Activated CD4-positive, alpha-beta T cell treated with anti-CD3 and anti-CD28 coated beads, Interleukin-2, amount 50 U/mL, for 16 hours (primary cell): ENCODE data around the gene MOB3A.

Experiments used
- DNase-seq: peaks from one replicate; pipeline ENCODE4 v3.0.0-alpha.2; 2020

Gene MOB3A

DNA sequence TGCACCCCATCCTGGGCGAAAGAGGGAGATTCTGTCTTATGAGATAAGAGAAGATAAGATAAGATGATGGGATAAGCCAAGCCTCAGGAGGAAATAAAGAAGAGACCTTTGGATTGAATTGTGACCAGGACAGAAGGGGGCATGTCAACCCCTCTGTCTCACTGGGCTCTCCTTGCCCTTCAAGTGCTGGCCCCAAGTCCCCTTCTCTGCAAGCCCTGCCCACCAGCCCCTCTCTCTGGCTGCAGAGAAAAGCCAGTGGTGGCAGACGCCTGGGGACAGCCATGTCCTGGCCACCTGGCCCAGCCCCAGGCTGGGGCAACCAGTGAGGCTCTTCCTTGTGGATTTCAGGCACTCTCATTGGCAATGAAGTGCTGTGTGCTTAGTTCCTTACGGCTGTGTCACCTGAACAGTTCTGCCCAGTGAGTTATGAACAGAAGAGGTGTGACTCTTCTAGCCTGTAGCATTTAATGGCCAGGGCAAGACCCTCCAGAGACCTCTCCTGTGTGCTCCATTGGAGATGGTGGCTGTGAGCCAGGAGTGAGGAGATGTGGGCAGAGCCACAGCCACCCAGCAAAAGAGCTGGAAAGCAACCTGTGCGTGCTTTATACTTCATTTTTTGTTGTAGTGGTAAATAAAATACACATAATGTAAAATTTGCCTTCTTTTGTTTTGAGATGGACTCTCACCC, 74.5 kb downstream of the MOB3A start:
- no peak for DNase-seq
